Neural progenitor cell (in vitro differentiated cells): Measurements from ENCODE around the gene RLF.

Source experiments
- CTCF ChIP-seq: fragments of 200-600 bp; sonication (generic); IDR thresholded peaks from 2 replicates; pipeline ENCODE4 v1.5.1; 2017; ENCODE audit warnings: antibody characterized with exemption, mild to moderate bottlenecking
- EZH2 ChIP-seq: fragments of 200-600 bp; sonication (generic); IDR thresholded peaks from 2 replicates; pipeline ENCODE4 v1.6.1; 2017; ENCODE audit warnings: antibody characterized with exemption, mild to moderate bottlenecking, moderate library complexity
- EZH2phosphoT487 ChIP-seq: fragments of 200-600 bp; sonication (generic); IDR thresholded peaks from 2 replicates; pipeline ENCODE4 v1.6.1; 2017; ENCODE audit warnings: antibody characterized with exemption

GRCh38 chr1:40239626-40240025, 78.4 kb downstream of the RLF start:
- TF ChIP-seq CTCF = no peak
- no peak for TF ChIP-seq EZH2
- no peak for TF ChIP-seq EZH2phosphoT487
